HEK293T (cell line): ENCODE measurements around the gene IMPDH1.

Experiments
- BHLHE40 ChIP-seq: fragments of 450-650 bp; IDR thresholded peaks from 2 replicates; pipeline ENCODE4 v1.6.1; 2016; ENCODE audit warnings: mild to moderate bottlenecking, moderate library complexity, borderline replicate concordance
- CTBP1 ChIP-seq: fragments of 450-650 bp; IDR thresholded peaks from 2 replicates; pipeline ENCODE4 v1.6.1; 2016; ENCODE audit warnings: borderline replicate concordance
- ELF4 ChIP-seq: fragments of 450-650 bp; IDR thresholded peaks from 2 replicates; pipeline ENCODE4 v1.6.1; 2017; ENCODE audit warnings: antibody characterized with exemption
- FOXA1 ChIP-seq: fragments of 450-650 bp; IDR thresholded peaks from 2 replicates; pipeline ENCODE4 v1.6.1; 2016; ENCODE audit warnings: mild to moderate bottlenecking
- FOXK2 ChIP-seq: fragments of 450-650 bp; IDR thresholded peaks from 2 replicates; pipeline ENCODE4 v1.6.1; 2016; ENCODE audit warnings: mild to moderate bottlenecking
- FOXM1 ChIP-seq: fragments of 450-650 bp; IDR thresholded peaks from 2 replicates; pipeline ENCODE4 v1.6.1; 2017; ENCODE audit warnings: mild to moderate bottlenecking, borderline replicate concordance
- HDGF ChIP-seq: fragments of 450-650 bp; IDR thresholded peaks from 2 replicates; pipeline ENCODE4 v1.6.1; 2017; ENCODE audit warnings: antibody characterized with exemption, borderline replicate concordance
- L3MBTL2 ChIP-seq: fragments of 450-650 bp; conservative IDR thresholded peaks from 2 replicates; pipeline ENCODE4 v1.6.1; 2016; ENCODE audit warnings: mild to moderate bottlenecking
- SP1 ChIP-seq: fragments of 450-650 bp; IDR thresholded peaks from 2 replicates; pipeline ENCODE4 v1.6.1; 2017
- SUZ12 ChIP-seq: fragments of 450-650 bp; IDR thresholded peaks from 2 replicates; pipeline ENCODE4 v1.6.1; 2016; ENCODE audit warnings: mild to moderate bottlenecking
- TARDBP ChIP-seq: fragments of 450-650 bp; IDR thresholded peaks from 2 replicates; pipeline ENCODE4 v1.6.1; 2016
- TF ChIP-seq, protein P1 (sequence below): fragments of 450-650 bp; IDR thresholded peaks from 2 replicates; pipeline ENCODE4 v1.6.1; 2016

DNA sequence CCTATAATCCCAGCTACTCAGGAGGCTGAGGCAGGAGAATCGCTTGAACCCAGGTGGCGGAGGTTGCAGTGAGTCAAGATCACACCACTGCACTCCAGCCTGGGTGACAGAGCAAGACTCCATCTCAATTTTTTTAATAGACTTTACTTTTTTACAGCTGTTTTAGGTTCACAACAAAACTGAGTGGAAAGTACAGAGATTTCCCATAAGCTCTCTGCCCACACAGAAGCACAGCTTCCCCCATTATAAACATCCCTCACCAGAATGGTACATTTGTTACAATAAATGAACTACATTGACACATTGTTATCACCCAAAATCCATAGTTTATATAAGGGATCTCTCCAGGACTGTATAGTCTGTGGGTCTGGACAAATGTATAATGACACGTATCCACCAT lies 33.7 kb downstream of the IMPDH1 start:
- TF ChIP-seq SP1 (no peak), BHLHE40 (no peak), SUZ12 (no peak), ELF4 (no peak), FOXM1 (no peak), FOXA1 (no peak), CTBP1 (no peak), L3MBTL2 (no peak), TARDBP (no peak), HDGF (no peak), FOXK2 (no peak)
- TF ChIP-seq, protein P1, sequence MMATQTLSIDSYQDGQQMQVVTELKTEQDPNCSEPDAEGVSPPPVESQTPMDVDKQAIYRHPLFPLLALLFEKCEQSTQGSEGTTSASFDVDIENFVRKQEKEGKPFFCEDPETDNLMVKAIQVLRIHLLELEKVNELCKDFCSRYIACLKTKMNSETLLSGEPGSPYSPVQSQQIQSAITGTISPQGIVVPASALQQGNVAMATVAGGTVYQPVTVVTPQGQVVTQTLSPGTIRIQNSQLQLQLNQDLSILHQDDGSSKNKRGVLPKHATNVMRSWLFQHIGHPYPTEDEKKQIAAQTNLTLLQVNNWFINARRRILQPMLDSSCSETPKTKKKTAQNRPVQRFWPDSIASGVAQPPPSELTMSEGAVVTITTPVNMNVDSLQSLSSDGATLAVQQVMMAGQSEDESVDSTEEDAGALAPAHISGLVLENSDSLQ = no peak
